ENCODE results near the gene RBM19. TPM values are rescaled to one million over a fixed set of nuclear protein-coding genes. Genes with fewer than 3 reads are reported as not detected.

Gene RBM19
- total and polyA plus RNA-seq, 4 donors = 17.9 to 33.6 (median 21.9) TPM

- peaks cover 0 to 50% (median 16%) of the 10 kb centered on the region in 4 donors for H3K36me3 ChIP-seq (ENCODE audit: control insufficient read depth in 4 of 4, insufficient read depth in 4 of 4, low read length in 4 of 4)
- H3K4me1 ChIP-seq (ENCODE audit: control insufficient read depth in 5 of 5, insufficient read depth in 5 of 5, low read length in 5 of 5) = no peaks in the 10 kb centered on the region
- ATAC-seq (ENCODE audit: insufficient read depth, low FRiP score) (no peak), DNase-seq (no peak)
- TF ChIP-seq CTCF (IDR thresholded peaks at IDR 0.05; ENCODE audit: control extremely low read depth, extremely low read depth) = no peak
- no peaks in the 10 kb centered on the region for H3K27me3 ChIP-seq (ENCODE audit: control insufficient read depth in 3 of 3, insufficient read depth in 3 of 3, low read length in 2 of 3)
- H3K27ac ChIP-seq (ENCODE audit: low read depth in 1 of 2, low read length in 1 of 2) = no peak overlapping the region
- H3K9me3 ChIP-seq (ENCODE audit: control insufficient read depth in 4 of 4, insufficient read depth in 3 of 4, low read length in 3 of 4) = no peaks in the 10 kb centered on the region
- no peak overlapping the region for H3K9ac ChIP-seq (ENCODE audit: insufficient read depth in 1 of 2, low read length in 2 of 2)
- 98% methylated on average over 5 of the region's 5 CpGs for WGBS, 2 donors
- no peak overlapping the region for H3K4me3 ChIP-seq
Measured at GRCh38 chr12:113917393-113917792, 48.7 kb downstream of the RBM19 start.

- no peaks in the 10 kb centered on the region for H3K4me1 ChIP-seq (ENCODE audit: control insufficient read depth in 5 of 5, insufficient read depth in 5 of 5, low read length in 5 of 5)
- no peaks in the 10 kb centered on the region for H3K27me3 ChIP-seq (ENCODE audit: control insufficient read depth in 3 of 3, insufficient read depth in 3 of 3, low read length in 2 of 3)
- H3K36me3 ChIP-seq (ENCODE audit: control insufficient read depth in 4 of 4, insufficient read depth in 4 of 4, low read length in 4 of 4) = peaks cover 3 to 48% (median 12%) of the 10 kb centered on the region in 4 donors
- H3K9ac ChIP-seq (ENCODE audit: insufficient read depth in 1 of 2, low read length in 2 of 2) = no peak overlapping the region
- no peak for ATAC-seq (ENCODE audit: insufficient read depth, low FRiP score)
- no peak overlapping the region for H3K27ac ChIP-seq (ENCODE audit: low read depth in 1 of 2, low read length in 1 of 2)
- H3K4me3 ChIP-seq = no peak overlapping the region
- no peak for TF ChIP-seq CTCF (IDR thresholded peaks at IDR 0.05; ENCODE audit: control extremely low read depth, extremely low read depth)
- no peak for DNase-seq
- no peaks in the 10 kb centered on the region for H3K9me3 ChIP-seq (ENCODE audit: control insufficient read depth in 4 of 4, insufficient read depth in 3 of 4, low read length in 3 of 4)
- 97 to 98% methylated on average over 13 of the region's 13 CpGs for WGBS, 2 donors
Measured at GRCh38 chr12:113914806-113915205, 51.3 kb downstream of the RBM19 start.

- H3K9me3 ChIP-seq (ENCODE audit: control insufficient read depth in 4 of 4, insufficient read depth in 3 of 4, low read length in 3 of 4) = no peaks in the 10 kb centered on the region
- H3K4me3 ChIP-seq = no peak overlapping the region
- no peaks in the 10 kb centered on the region for H3K4me1 ChIP-seq (ENCODE audit: control insufficient read depth in 5 of 5, insufficient read depth in 5 of 5, low read length in 5 of 5)
- no peaks in the 10 kb centered on the region for H3K27me3 ChIP-seq (ENCODE audit: control insufficient read depth in 3 of 3, insufficient read depth in 3 of 3, low read length in 2 of 3)
- DNase-seq (no peak), ATAC-seq (ENCODE audit: insufficient read depth, low FRiP score) (no peak)
- H3K9ac ChIP-seq (ENCODE audit: insufficient read depth in 1 of 2, low read length in 2 of 2) = no peak overlapping the region
- TF ChIP-seq CTCF (IDR thresholded peaks at IDR 0.05; ENCODE audit: control extremely low read depth, extremely low read depth) = no peak
- no peak overlapping the region for H3K27ac ChIP-seq (ENCODE audit: low read depth in 1 of 2, low read length in 1 of 2)
- WGBS, 2 donors = 95 to 96% methylated on average over 10 of the region's 10 CpGs
- H3K36me3 ChIP-seq (ENCODE audit: control insufficient read depth in 4 of 4, insufficient read depth in 4 of 4, low read length in 4 of 4) = peaks cover 3 to 50% (median 12%) of the 10 kb centered on the region in 4 donors
Measured at GRCh38 chr12:113914176-113914575, 51.9 kb downstream of the RBM19 start.

GRCh38 chr12:113912760-113913329 lies 53.3 kb downstream of the RBM19 start:
- Histone ChIP-seq H3K36me3 (ENCODE audit: control insufficient read depth in 4 of 4, insufficient read depth in 4 of 4, low read length in 4 of 4) (peaks cover 3 to 50% (median 12%) of the 10 kb centered on the region in 4 donors), H3K4me1 (ENCODE audit: control insufficient read depth in 5 of 5, insufficient read depth in 5 of 5, low read length in 5 of 5) (no peaks in the 10 kb centered on the region), H3K27ac (ENCODE audit: low read depth in 1 of 2, low read length in 1 of 2) (no peak overlapping the region), H3K4me3 (no peak overlapping the region), H3K9me3 (ENCODE audit: control insufficient read depth in 4 of 4, insufficient read depth in 3 of 4, low read length in 3 of 4) (no peaks in the 10 kb centered on the region), H3K27me3 (ENCODE audit: control insufficient read depth in 3 of 3, insufficient read depth in 3 of 3, low read length in 2 of 3) (no peaks in the 10 kb centered on the region), H3K9ac (ENCODE audit: insufficient read depth in 1 of 2, low read length in 2 of 2) (no peak overlapping the region)
- TF ChIP-seq CTCF (IDR thresholded peaks at IDR 0.05; ENCODE audit: control extremely low read depth, extremely low read depth) = peak; percentile 59
- 58 to 63% methylated on average over 13 of the region's 13 CpGs for whole genome bisulfite sequencing, 2 donors
- ATAC-seq (ENCODE audit: insufficient read depth, low FRiP score) (no peak), DNase-seq (peak; percentile 67 to 76 (median 68))

Data from lung (tissue), 12 donors.